Heart right ventricle (tissue), 16 donors: ENCODE measurements around the gene ITGB3. TPM values are rescaled to one million over a fixed set of nuclear protein-coding genes. Genes with fewer than 3 reads are reported as not detected.

Experiments
- ATAC-seq, 8 donors: fragments of 200-7000 bp; cut with Tn5 transposase; one replicate each; pipeline ENCODE4 v1.9.1; 2020; ENCODE audit warnings: mild to moderate bottlenecking in 8 of 8, moderate library complexity in 8 of 8, moderate number of reproducible peaks in 1 of 8
- DNase-seq, 2 donors: peaks; one replicate each; pipeline ENCODE4 v3.0.0-alpha.2; 2020
- H3K27ac ChIP-seq, 10 donors: fragments of 200-600 bp; sonication (generic) in 2 of 10; one replicate each; pipeline versions ENCODE4 v1.5.0 to v1.8.0; 2020 to 2022; ENCODE audit warnings: mild to moderate bottlenecking in 3 of 10
- H3K27me3 ChIP-seq, 7 donors: fragments of 200-600 bp; one replicate each; pipeline ENCODE4 v1.8.0; 2021 to 2022; ENCODE audit warnings: mild to moderate bottlenecking in 2 of 7
- H3K36me3 ChIP-seq, 9 donors: fragments of 200-600 bp; sonication (generic) in 1 of 9; one replicate each; pipeline versions ENCODE4 v1.5.0 to v1.8.0; 2020 to 2022; ENCODE audit warnings: mild to moderate bottlenecking in 2 of 9
- H3K4me1 ChIP-seq, 9 donors: fragments of 200-600 bp; sonication (generic) in 1 of 9; one replicate each; pipeline versions ENCODE4 v1.5.0 to v1.8.0; 2020 to 2022; ENCODE audit warnings: mild to moderate bottlenecking in 4 of 9
- H3K4me3 ChIP-seq, 10 donors: fragments of 200-600 bp; sonication (generic) in 2 of 10; one replicate each; pipeline versions ENCODE4 v1.5.0 to v1.8.0; 2020 to 2022; ENCODE audit warnings: mild to moderate bottlenecking in 7 of 10, moderate library complexity in 2 of 10
- H3K9me3 ChIP-seq, 11 donors: fragments of 200-600 bp in 10 of 11; sonication (generic) in 2 of 11; one replicate each; pipeline versions ENCODE4 v1.5.0 to v1.8.0; 2013 to 2022; ENCODE audit warnings: mild to moderate bottlenecking in 2 of 11, control low read depth in 1 of 11, moderate library complexity in 1 of 11
- CTCF ChIP-seq, 9 donors: fragments of 200-600 bp; sonication (generic) in 2 of 9; IDR thresholded peaks; one replicate each; pipeline versions ENCODE4 v1.5.0 to v1.8.0; 2021 to 2022; ENCODE audit warnings: antibody characterized with exemption in 9 of 9, mild to moderate bottlenecking in 5 of 9, moderate library complexity in 1 of 9
- WGBS, 2 donors: extraction: QIAGEN DNeasy Blood & Tissue Kit; methylation state at CpG; one replicate each; pipeline ENCODE4 v1.1.7; 2013; ENCODE audit warnings: inconsistent platforms in 1 of 2; 5-methylcytosine and 5-hydroxymethylcytosine counted together
- intact Hi-C, 10 donors: fragments of 100-400 bp; cut with DNase I; formaldehyde crosslinking; loops; one replicate each; pipeline versions ENCODE4 v1.11.1 to v1.14.2; 2022
- long read RNA-seq, 3 donors: library from polyadenylated mRNA; unstranded; transcript quantifications; one replicate each; pipeline ENCODE4 v2.0.0, GENCODE V29; 2020 to 2021
- polyA plus RNA-seq, 2 donors: library from polyadenylated mRNA; stranded (reverse); fragments of 200-250 nt; gene quantifications; one replicate each; pipeline ENCODE4 v1.2.3, GENCODE V29; 2013
- total RNA-seq, 10 donors: library from RNA; stranded (reverse); fragmentation: NEBNext Ultra II Directional in 3 of 10; extraction: Animal tissue kit (Norgen Biotek cat#: 25700) in 3 of 10; gene quantifications; one replicate each; pipeline versions ENCODE4 v1.2.1 to v1.2.4, GENCODE V29; 2021 to 2023
- donor health status: Arrhythmogenic right ventricular cardiomyopathy.
- donor health status: ischemic (EF 13 %, LVEDD 7.1; RV severe dilation, severe dysfunction).
- donor health status: healthy with polysubstance abuse.
- donor health status: DM: no; HTN: yes; CAD: no.
- donor health status: DM: no; HTN: no; CAD: no.
- donor health status: ischemic (EF 25% LVEDD 6.9; RV normal size, moderate dysfunction).
- donor health status: ischemic (EF 25% LVEDD 5.7; RV mildly dilated, moderate dysfunction).
- donor health status: healthy.
- donor health status: DM: yes; HTN: yes; CAD: no.
- donor health status: Ischemic cardiomyopathy.
- donor health status: ischemic (EF 35%, LVEDD 5.7; RV mildly dilated, moderate dysfunction).
- donor health status: nonischemic (EF 11% LVEDD 7.7; RV severe dilation, severe dysfunction).
- donor health status: DM: yes; HTN: yes; CAD: no.
- donor health status: PGD.
- donor health status: ischemic (EF 29% LVEDD 5.4; RV normal size, mild dysfunction).
- donor health status: nonischemic (EF 23%, LVEDD 6.1; RV moderate dilation, normal function).

ITGB3 gene
- total RNA-seq (10 to 100 TPM in 1 of 10 donors, 1 to 10 TPM in 9; 2.5 to 18.0 (median 3.5) TPM), polyA plus RNA-seq (1 to 10 TPM; 1.9 to 2.4 TPM)
- long read RNA-seq, donor 1, partial matches to known transcripts, result 2 of 3 reads
- long read RNA-seq, donor 1, other reads (novel, unspliced or antisense), result 1 of 3 reads
- long read RNA-seq, donor 2, partial matches to known transcripts, result 4 of 5 reads
- long read RNA-seq, donor 2, other reads (novel, unspliced or antisense), result 0 of 5 reads
- long read RNA-seq, donor 3, partial matches to known transcripts, result 16 of 23 reads
- long read RNA-seq, donor 3, other reads (novel, unspliced or antisense), result 3 of 23 reads

- Histone ChIP-seq H3K27ac (peak within 1 kb of the TSS; percentile 48 to 89 (median 80)), H3K27me3 (peaks cover 0 to 55% (median 0%) of the 10 kb centered on the region in 7 donors), H3K9me3 (no peaks in the 10 kb centered on the region), H3K4me3 (peak within 1 kb of the TSS; percentile 54 to 90 (median 78)), H3K4me1 (peaks cover 2 to 48% (median 12%) of the 10 kb centered on the region in 9 donors), H3K36me3 (no peaks in the 10 kb centered on the region)
- peak; percentile 77 to 82 for DNase-seq
- peak in 8 of 9 donors; percentile 21 to 69 (median 48) for TF ChIP-seq CTCF (IDR thresholded peaks at IDR 0.05)
- 1 to 2% methylated on average over 99 to 112 of the region's 112 CpGs for WGBS, 2 donors
- peak; percentile 92 to 97 (median 96) for ATAC-seq
- intact Hi-C loops, result no loop called here
Observed at GRCh38 chr17:47253541-47254402, at the start of gene ITGB3. ITGB3 (plus strand) TSS chr17:47253827; CDS start chr17:47253862, 35 bp downstream.

- no peak for TF ChIP-seq CTCF (IDR thresholded peaks at IDR 0.05)
- ATAC-seq (peak in 1 of 8 donors; percentile 15), DNase-seq (no peak)
Observed at GRCh38 chr17:47203984-47204721, 49.5 kb upstream of the ITGB3 start.

GRCh38 chr17:47204722-47205418, 48.8 kb upstream of the ITGB3 start:
- DNase-seq (peak in 1 of 2 donors; percentile 50), ATAC-seq (peak; percentile 67 to 89 (median 82))
- Histone ChIP-seq H3K9me3 (no peaks in the 10 kb centered on the region), H3K27me3 (no peaks in the 10 kb centered on the region), H3K4me1 (peaks cover 6 to 61% (median 35%) of the 10 kb centered on the region in 9 donors), H3K27ac (peak overlapping the region; percentile 51 to 92 (median 77)), H3K36me3 (no peaks in the 10 kb centered on the region), H3K4me3 (peak overlapping the region in 6 of 10 donors; percentile 0 to 23 (median 10))
- intact Hi-C loops, result no loop called here
- TF ChIP-seq CTCF (IDR thresholded peaks at IDR 0.05), result no peak
- 23 to 28% methylated on average over 6 of the region's 6 CpGs for WGBS, 2 donors

More at GRCh38 chr17:47203984-47204721, 49.5 kb upstream of the ITGB3 start:
- WGBS, 2 donors, result 68 to 72% methylated on average over 6 of the region's 6 CpGs
- intact Hi-C loops, result no loop called here
- peaks cover 6 to 66% (median 35%) of the 10 kb centered on the region in 9 donors for H3K4me1 ChIP-seq
- H3K4me3 ChIP-seq, result no peak overlapping the region
- H3K36me3 ChIP-seq, result no peaks in the 10 kb centered on the region
- no peaks in the 10 kb centered on the region for H3K27me3 ChIP-seq
- peak overlapping the region in 9 of 10 donors; percentile 57 to 92 (median 77) for H3K27ac ChIP-seq
- no peaks in the 10 kb centered on the region for H3K9me3 ChIP-seq
